CD4-positive, alpha-beta T cell treated with Interleukin-21 for 1 hour (primary cell): ENCODE measurements around the gene RNF220.

Source experiments
- DNase-seq: peaks from one replicate; pipeline ENCODE4 v3.0.0-alpha.2; 2020

Gene RNF220

GRCh38 chr1:44407430-44408211 is 2.6 kb downstream of the RNF220 start:
- DNase-seq: no peak

- DNase-seq: no peak
Observed at GRCh38 chr1:44408212-44408582, 3.1 kb downstream of the RNF220 start.

- DNase-seq: no peak
Observed at GRCh38 chr1:44408632-44409602, 3.9 kb downstream of the RNF220 start.

- DNase-seq: no peak
Observed at GRCh38 chr1:44409757-44410156, 4.7 kb downstream of the RNF220 start.

GRCh38 chr1:44411861-44412260 is 6.8 kb downstream of the RNF220 start:
- DNase-seq: no peak

- DNase-seq: no peak
Observed at GRCh38 chr1:44412601-44413000, 7.5 kb downstream of the RNF220 start.

GRCh38 chr1:44413740-44414139 is 8.7 kb downstream of the RNF220 start:
- DNase-seq: no peak

GRCh38 chr1:44415013-44415412 is 10.0 kb downstream of the RNF220 start:
- no peak for DNase-seq

GRCh38 chr1:44416408-44416807 is 11.4 kb downstream of the RNF220 start:
- no peak for DNase-seq

- DNase-seq: no peak
Observed at GRCh38 chr1:44417351-44418021, 12.4 kb downstream of the RNF220 start.

- no peak for DNase-seq
Observed at GRCh38 chr1:44418022-44418673, 13.1 kb downstream of the RNF220 start.

- no peak for DNase-seq
Observed at GRCh38 chr1:44419901-44420300, 14.8 kb downstream of the RNF220 start.

GRCh38 chr1:44420535-44420934 is 15.5 kb downstream of the RNF220 start:
- DNase-seq: no peak

- no peak for DNase-seq
Observed at GRCh38 chr1:44421446-44421884, 16.4 kb downstream of the RNF220 start.

GRCh38 chr1:44422161-44422560 is 17.1 kb downstream of the RNF220 start:
- no peak for DNase-seq

GRCh38 chr1:44423591-44424537 is 18.8 kb downstream of the RNF220 start:
- no peak for DNase-seq

GRCh38 chr1:44424747-44425146 is 19.7 kb downstream of the RNF220 start:
- no peak for DNase-seq

- no peak for DNase-seq
Observed at GRCh38 chr1:44425341-44426082, 20.5 kb downstream of the RNF220 start.

GRCh38 chr1:44431861-44432260 is 26.8 kb downstream of the RNF220 start:
- DNase-seq: no peak

GRCh38 chr1:44433209-44433608 is 28.2 kb downstream of the RNF220 start:
- no peak for DNase-seq
